Brain microvascular endothelial cell (primary cell): ENCODE results near the gene SKP1.

Experiments
- DNase-seq: peaks from one replicate; pipeline ENCODE4 v3.0.0-alpha.2; 2020
- H3K27ac ChIP-seq: fragments of 250-450 bp; sonication (Bioruptor Pico); 2 replicates; pipeline ENCODE4 v1.5.1; 2020; ENCODE audit warnings: mild to moderate bottlenecking, moderate library complexity
- H3K27me3 ChIP-seq: fragments of 250-450 bp; sonication (Bioruptor Pico); replicated peaks from 2 replicates; pipeline ENCODE4 v1.5.1; 2020; ENCODE audit warnings: mild to moderate bottlenecking
- H3K36me3 ChIP-seq: fragments of 250-450 bp; sonication (Bioruptor Pico); replicated peaks from 2 replicates; pipeline ENCODE4 v1.5.1; 2020; ENCODE audit warnings: mild to moderate bottlenecking
- H3K4me3 ChIP-seq: 2 replicates; pipeline ENCODE4 v1.5.1; 2011; ENCODE audit warnings: low read depth, mild to moderate bottlenecking, control low read depth, low read length, moderate library complexity
- in situ Hi-C: cut with HindIII; loops from 2 replicates; pipeline ENCODE4 v1.10.0; 2017; ENCODE audit warnings: low sequenced_read_pairs, low pct_ligation_motif_present
- TF ChIP-seq, protein P1 (sequence below): IDR thresholded peaks from 2 replicates; pipeline ENCODE4 v1.5.1; 2011; ENCODE audit warnings: low read depth, mild to moderate bottlenecking, moderate library complexity, low read length, control low read depth, inconsistent platforms; ENCODE audit errors: missing control alignments

SKP1 gene

DNA sequence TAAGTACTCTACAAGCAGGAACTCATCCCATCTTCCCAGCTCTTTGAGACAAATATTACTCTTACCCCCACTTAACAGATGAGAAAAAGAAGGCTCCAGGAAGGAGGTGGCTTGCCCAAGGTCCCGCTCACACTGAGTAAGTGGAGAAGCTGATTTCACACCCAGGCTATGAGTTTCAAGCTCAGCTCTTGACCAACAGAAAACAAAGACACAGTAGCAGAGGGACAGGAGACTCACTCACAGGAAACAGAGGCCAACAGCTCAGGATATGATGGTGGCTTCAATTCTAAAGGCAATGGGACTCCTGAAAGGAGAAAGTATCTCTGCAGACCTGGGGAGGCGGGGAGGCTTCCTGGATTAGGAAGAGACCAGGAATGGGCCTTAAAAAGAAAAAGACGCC is 69.0 kb downstream of the SKP1 start:
- DNase-seq, result no peak
- H3K27me3 ChIP-seq, result peaks cover under 1% of the 10 kb centered on the region
- TF ChIP-seq, protein P1, sequence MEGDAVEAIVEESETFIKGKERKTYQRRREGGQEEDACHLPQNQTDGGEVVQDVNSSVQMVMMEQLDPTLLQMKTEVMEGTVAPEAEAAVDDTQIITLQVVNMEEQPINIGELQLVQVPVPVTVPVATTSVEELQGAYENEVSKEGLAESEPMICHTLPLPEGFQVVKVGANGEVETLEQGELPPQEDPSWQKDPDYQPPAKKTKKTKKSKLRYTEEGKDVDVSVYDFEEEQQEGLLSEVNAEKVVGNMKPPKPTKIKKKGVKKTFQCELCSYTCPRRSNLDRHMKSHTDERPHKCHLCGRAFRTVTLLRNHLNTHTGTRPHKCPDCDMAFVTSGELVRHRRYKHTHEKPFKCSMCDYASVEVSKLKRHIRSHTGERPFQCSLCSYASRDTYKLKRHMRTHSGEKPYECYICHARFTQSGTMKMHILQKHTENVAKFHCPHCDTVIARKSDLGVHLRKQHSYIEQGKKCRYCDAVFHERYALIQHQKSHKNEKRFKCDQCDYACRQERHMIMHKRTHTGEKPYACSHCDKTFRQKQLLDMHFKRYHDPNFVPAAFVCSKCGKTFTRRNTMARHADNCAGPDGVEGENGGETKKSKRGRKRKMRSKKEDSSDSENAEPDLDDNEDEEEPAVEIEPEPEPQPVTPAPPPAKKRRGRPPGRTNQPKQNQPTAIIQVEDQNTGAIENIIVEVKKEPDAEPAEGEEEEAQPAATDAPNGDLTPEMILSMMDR, result no peak
- H3K4me3 ChIP-seq, result no peak overlapping the region
- in situ Hi-C loops, result no loop called here
- no peaks in the 10 kb centered on the region for H3K36me3 ChIP-seq
- no peak overlapping the region for H3K27ac ChIP-seq

DNA sequence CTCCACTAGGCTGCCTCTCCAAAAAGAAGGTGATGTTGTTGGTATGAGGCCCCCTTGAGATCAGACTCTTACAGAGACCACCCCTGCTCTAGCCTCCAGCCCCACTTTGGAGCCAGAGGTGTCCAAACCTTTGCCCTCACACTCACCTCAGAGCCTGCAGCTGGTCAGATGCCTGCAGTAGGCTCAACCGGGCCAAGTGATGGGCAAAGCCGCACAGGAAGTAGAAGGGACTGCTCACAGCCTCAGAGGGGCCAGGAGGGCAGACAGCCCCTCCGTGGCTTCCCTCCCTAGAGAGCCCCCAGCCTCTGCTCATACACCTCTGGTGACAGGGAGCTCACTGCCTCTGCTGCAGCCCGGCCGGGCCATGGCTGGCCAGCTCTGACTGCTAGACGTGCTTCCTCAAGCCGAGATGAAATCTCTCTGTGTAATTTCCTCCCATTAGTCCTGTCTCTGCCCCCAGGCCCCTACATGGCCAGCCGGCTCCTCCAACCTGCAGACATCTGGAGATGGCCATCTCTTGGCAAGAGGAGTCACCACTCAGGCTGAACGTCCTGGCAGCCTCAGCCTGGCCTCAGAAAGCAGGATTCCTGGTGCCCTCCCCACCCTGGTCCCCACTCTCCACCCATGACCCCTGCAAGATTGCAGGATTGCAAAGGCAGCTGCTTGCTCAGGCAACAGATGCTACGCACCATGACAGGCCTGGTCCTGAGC is 69.6 kb downstream of the SKP1 start:
- TF ChIP-seq, protein P1, result no peak
- Histone ChIP-seq H3K4me3 (no peak overlapping the region), H3K27me3 (no peaks in the 10 kb centered on the region), H3K27ac (no peak overlapping the region), H3K36me3 (no peaks in the 10 kb centered on the region)
- in situ Hi-C loops, result no loop called here
- no peak for DNase-seq

DNA sequence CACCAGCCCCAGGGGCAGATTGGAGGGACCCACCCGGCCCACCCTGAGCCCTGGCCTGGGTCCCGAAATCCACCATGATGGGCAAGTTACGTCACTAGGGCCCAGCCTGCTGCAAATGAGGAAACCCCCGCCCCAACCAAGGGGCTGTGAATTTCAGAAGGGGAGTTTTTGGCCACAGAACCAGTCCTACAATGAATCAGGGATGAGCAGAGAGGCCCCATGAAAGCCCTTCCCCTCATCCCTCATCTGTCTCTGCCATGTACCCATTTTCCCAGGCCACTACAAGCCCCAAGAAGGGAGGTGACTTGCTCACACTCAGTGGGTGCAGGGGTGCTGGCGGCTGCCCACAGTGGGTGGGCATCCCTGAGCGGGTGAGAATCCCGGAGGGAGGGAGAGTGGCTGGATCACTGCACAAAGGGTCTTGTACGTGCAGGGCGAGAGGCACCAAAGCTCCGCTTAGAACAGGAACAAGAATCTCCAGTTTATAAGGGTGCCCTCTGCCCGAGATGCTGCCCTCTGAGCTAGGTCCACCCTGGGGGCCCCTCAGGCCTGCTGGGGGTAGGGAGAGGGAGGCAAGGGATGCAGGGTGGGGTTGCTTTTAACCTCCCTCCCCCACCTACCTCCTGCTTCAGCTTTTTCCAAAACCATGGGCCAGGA is 72.6 kb downstream of the SKP1 start:
- in situ Hi-C loops, result no loop called here
- no peak for DNase-seq
- no peak overlapping the region for H3K27ac ChIP-seq
- no peaks in the 10 kb centered on the region for H3K27me3 ChIP-seq
- H3K4me3 ChIP-seq, result no peak overlapping the region
- TF ChIP-seq, protein P1, result no peak
- no peaks in the 10 kb centered on the region for H3K36me3 ChIP-seq

DNA sequence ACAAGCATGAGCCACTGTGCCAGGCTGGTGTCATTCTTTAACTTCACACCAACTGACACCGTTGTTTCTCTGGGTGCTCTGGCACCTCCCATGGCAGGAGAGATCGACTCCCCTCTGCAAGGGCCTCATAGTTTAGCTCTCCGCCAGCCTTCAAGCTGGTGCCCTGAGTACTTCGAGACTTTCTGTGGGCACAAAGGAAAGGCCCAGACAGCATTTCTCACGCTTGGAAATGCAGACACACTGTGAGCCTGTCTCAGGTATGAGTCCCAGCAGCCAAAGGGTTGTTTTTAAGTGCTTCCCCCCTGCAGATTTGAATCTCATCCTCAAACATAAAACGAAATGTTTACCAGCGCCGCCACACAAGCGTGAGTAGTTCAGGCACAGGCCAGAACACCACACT is 73.4 kb downstream of the SKP1 start:
- Histone ChIP-seq H3K27me3 (no peaks in the 10 kb centered on the region), H3K4me3 (no peak overlapping the region), H3K36me3 (no peaks in the 10 kb centered on the region), H3K27ac (no peak overlapping the region)
- in situ Hi-C loops, result no loop called here
- no peak for DNase-seq
- TF ChIP-seq, protein P1, result no peak

DNA sequence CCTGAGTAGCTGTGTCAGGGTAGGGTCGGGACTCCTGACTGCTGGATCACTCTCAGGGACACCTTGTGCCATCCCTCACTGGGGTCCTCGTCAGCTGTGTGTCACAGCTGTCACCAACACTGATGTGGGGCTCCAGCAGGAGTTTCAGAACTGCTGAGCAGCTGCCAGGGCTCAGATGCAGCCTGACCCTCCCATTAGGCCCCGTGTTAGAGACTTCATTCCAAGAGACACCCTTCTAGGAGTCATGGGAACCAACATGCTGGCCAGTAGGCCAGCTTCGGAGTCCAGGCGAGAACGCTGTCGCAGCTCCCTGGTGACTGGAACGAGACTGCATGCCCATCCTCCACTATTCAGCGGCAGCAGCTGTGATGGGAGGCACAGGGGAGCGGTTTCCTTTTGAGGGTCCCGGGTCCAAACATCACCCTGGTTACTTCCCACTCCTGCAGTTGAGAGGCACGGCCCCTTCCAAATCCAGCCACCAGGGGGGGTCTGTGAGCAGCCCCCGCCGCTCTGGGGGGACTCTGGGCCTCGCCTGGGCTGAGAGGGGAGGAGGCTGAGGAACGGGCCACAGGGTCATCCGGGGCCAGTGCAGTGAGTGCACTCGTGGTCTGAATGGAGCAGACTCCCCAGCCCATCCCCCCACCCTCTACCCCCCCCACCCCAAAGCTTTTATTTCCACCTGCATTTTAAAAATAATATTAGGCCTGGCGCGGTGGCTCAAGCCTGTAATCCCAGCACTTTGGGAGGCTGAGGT is 74.9 kb downstream of the SKP1 start:
- H3K27ac ChIP-seq, result no peak overlapping the region
- in situ Hi-C loops, result no loop called here
- DNase-seq, result no peak
- TF ChIP-seq, protein P1, result peak; percentile 94
- H3K4me3 ChIP-seq, result no peak overlapping the region
- no peaks in the 10 kb centered on the region for H3K36me3 ChIP-seq
- H3K27me3 ChIP-seq, result no peaks in the 10 kb centered on the region
